ENCODE results near the gene FUCA1.

GRCh38 chr1:23875382-23875781 is 7.3 kb upstream of the FUCA1 start:
- TF ChIP-seq, protein P1, sequence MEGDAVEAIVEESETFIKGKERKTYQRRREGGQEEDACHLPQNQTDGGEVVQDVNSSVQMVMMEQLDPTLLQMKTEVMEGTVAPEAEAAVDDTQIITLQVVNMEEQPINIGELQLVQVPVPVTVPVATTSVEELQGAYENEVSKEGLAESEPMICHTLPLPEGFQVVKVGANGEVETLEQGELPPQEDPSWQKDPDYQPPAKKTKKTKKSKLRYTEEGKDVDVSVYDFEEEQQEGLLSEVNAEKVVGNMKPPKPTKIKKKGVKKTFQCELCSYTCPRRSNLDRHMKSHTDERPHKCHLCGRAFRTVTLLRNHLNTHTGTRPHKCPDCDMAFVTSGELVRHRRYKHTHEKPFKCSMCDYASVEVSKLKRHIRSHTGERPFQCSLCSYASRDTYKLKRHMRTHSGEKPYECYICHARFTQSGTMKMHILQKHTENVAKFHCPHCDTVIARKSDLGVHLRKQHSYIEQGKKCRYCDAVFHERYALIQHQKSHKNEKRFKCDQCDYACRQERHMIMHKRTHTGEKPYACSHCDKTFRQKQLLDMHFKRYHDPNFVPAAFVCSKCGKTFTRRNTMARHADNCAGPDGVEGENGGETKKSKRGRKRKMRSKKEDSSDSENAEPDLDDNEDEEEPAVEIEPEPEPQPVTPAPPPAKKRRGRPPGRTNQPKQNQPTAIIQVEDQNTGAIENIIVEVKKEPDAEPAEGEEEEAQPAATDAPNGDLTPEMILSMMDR (IDR thresholded peaks at IDR 0.05; ENCODE audit: poor library complexity, severe bottlenecking), result no peak
- TF ChIP-seq, protein P2, sequence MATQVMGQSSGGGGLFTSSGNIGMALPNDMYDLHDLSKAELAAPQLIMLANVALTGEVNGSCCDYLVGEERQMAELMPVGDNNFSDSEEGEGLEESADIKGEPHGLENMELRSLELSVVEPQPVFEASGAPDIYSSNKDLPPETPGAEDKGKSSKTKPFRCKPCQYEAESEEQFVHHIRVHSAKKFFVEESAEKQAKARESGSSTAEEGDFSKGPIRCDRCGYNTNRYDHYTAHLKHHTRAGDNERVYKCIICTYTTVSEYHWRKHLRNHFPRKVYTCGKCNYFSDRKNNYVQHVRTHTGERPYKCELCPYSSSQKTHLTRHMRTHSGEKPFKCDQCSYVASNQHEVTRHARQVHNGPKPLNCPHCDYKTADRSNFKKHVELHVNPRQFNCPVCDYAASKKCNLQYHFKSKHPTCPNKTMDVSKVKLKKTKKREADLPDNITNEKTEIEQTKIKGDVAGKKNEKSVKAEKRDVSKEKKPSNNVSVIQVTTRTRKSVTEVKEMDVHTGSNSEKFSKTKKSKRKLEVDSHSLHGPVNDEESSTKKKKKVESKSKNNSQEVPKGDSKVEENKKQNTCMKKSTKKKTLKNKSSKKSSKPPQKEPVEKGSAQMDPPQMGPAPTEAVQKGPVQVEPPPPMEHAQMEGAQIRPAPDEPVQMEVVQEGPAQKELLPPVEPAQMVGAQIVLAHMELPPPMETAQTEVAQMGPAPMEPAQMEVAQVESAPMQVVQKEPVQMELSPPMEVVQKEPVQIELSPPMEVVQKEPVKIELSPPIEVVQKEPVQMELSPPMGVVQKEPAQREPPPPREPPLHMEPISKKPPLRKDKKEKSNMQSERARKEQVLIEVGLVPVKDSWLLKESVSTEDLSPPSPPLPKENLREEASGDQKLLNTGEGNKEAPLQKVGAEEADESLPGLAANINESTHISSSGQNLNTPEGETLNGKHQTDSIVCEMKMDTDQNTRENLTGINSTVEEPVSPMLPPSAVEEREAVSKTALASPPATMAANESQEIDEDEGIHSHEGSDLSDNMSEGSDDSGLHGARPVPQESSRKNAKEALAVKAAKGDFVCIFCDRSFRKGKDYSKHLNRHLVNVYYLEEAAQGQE (IDR thresholded peaks at IDR 0.05; ENCODE audit: borderline replicate concordance), result no peak
- TF ChIP-seq SMC3 (conservative IDR thresholded peaks at IDR 0.05; ENCODE audit: poor library complexity), result no peak
- TF ChIP-seq EZH2 (IDR thresholded peaks at IDR 0.05; ENCODE audit: borderline replicate concordance, insufficient read depth, low read length, poor library complexity, severe bottlenecking), result no peak
- TF ChIP-seq MXI1 (conservative IDR thresholded peaks at IDR 0.05; ENCODE audit: poor library complexity, severe bottlenecking), result no peak
- no peak for TF ChIP-seq POLR2AphosphoS5 (IDR thresholded peaks at IDR 0.05)
- no peak for TF ChIP-seq EP300 (conservative IDR thresholded peaks at IDR 0.05; ENCODE audit: poor library complexity, severe bottlenecking)
